GM06990 (cell line): ENCODE measurements around the gene XYLT1.

Experiments
- DNase-seq: peaks from one replicate; pipeline ENCODE4 v3.0.0-alpha.2; 2011; ENCODE audit not compliant: insufficient read length; ENCODE audit errors: extremely low read depth
- H3K27me3 ChIP-seq: replicated peaks from 2 replicates; pipeline ENCODE4 v1.6.0; 2011; ENCODE audit warnings: low read length; ENCODE audit not compliant: control insufficient read depth, insufficient read depth
- H3K36me3 ChIP-seq: 2 replicates; pipeline ENCODE4 v1.5.1; 2011; ENCODE audit warnings: low read length; ENCODE audit not compliant: control insufficient read depth, insufficient read depth
- H3K4me3 ChIP-seq: replicated peaks from 2 replicates; pipeline ENCODE4 v1.5.1; 2011; ENCODE audit warnings: low read depth, mild to moderate bottlenecking, control low read depth, low read length
- TF ChIP-seq, protein P1 (sequence below): IDR thresholded peaks from 2 replicates; pipeline ENCODE4 v1.5.1; 2011; ENCODE audit warnings: low read length, control low read depth, mild to moderate bottlenecking, inconsistent platforms; ENCODE audit not compliant: insufficient read depth, poor library complexity, severe bottlenecking

XYLT1 gene

DNA sequence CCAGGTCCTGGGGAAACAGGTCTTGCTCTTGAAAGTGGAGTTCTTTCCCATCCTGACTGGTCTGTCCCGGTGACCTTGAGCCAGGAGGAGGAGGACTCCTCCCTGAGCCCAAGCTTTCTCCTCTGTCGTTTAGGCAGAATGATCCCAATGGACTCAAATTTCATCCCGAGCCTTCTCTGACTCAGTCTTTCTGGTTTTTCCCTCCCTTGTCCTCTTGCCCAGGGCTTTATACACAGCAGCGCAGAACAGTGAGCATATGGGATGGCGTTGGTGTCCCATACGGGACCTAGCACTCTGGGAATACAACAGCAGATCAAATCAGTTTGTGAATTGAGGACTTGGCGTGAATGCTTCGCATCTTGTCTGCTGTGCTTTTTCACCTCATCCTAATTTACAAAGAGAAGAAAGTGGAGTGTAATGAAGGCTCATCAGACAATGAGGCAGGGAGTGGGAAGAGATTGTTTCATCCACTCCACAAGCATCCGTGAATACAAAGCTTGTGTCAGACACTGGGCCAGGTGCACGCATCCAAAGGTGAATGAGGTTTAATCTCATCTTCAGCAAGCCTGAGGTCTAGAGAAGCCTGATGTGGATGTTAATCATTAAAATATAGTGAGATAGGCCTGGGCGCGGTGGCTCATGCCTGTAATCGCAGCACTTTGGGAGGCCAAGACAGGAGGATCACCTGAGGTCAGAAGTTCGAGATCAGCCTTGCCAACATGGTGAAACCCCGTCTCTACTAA is 1.1 kb upstream of the XYLT1 start:
- DNase-seq: no peak
- no peak overlapping the region for H3K4me3 ChIP-seq
- TF ChIP-seq, protein P1, sequence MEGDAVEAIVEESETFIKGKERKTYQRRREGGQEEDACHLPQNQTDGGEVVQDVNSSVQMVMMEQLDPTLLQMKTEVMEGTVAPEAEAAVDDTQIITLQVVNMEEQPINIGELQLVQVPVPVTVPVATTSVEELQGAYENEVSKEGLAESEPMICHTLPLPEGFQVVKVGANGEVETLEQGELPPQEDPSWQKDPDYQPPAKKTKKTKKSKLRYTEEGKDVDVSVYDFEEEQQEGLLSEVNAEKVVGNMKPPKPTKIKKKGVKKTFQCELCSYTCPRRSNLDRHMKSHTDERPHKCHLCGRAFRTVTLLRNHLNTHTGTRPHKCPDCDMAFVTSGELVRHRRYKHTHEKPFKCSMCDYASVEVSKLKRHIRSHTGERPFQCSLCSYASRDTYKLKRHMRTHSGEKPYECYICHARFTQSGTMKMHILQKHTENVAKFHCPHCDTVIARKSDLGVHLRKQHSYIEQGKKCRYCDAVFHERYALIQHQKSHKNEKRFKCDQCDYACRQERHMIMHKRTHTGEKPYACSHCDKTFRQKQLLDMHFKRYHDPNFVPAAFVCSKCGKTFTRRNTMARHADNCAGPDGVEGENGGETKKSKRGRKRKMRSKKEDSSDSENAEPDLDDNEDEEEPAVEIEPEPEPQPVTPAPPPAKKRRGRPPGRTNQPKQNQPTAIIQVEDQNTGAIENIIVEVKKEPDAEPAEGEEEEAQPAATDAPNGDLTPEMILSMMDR: no peak
- H3K27me3 ChIP-seq: no peaks in the 10 kb centered on the region; the same call in none of the 2 replicates
- H3K36me3 ChIP-seq: no peaks in the 10 kb centered on the region

DNA sequence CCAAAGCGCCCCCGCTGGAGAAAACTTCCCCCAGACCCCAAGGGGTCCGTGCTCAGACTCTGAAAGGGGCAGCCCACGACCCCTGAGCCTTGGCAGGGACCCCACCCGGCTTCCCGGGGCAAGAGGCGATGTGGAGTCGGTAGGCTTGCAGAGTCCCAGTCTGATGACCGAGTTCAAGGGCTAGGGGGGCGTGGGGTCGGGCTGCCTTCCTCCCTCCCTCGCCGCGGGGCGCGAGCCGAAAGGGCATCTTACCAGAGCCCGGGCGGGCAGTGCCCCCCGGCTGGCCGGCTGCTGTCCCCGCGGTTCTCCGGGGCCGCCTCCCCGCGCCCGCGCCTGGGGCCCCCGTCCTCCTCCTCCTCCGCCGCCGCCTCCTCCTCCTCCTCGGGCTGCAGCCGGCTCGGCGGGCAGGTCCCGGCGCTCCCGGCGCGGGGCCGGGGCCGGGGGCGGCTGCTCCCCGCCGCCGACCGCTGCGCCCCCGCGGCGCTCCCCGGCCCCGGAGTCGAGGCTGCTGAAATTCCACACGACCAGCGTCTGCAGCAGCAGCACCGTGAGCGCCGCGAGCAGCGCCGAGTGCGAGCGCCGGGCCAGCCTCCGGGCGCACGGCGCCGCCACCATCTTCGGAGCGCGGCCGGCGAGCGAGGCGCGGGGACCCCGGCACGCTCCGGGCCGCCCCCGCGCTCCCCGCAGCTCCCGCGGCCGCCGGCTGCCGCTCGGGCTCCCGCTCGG is 415 bp downstream of the XYLT1 start:
- peak; percentile 24 for DNase-seq
- TF ChIP-seq, protein P1: no peak
- Histone ChIP-seq H3K27me3 (no peaks in the 10 kb centered on the region; the same call in none of the 2 replicates), H3K36me3 (no peaks in the 10 kb centered on the region), H3K4me3 (peak overlapping the region; percentile 62)

DNA sequence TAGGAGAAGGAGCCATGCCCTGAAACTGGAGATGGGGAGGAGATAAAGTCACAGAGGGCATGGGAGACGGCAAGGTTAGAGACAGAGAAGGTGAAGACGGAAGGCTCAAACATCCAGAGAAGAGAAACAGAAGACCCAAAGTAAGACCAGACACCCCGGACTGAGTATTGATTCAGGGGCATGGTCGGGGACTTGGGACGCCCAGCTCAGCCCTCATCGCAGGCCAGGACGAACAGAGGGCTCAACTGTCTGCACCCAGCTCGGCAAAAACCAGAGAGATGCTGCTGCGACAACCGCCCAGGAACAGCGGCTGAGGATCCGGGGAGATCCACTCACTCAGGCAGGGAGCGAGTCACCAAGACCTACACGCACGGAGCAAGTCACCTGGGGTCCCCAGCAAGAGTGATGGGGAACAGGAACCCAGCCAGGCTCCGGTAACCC is 999 bp downstream of the XYLT1 start:
- peak; percentile 29 for DNase-seq
- H3K27me3 ChIP-seq: no peaks in the 10 kb centered on the region; the same call in none of the 2 replicates
- TF ChIP-seq, protein P1: no peak
- H3K4me3 ChIP-seq: peak overlapping the region; percentile 62
- H3K36me3 ChIP-seq: no peaks in the 10 kb centered on the region

DNA sequence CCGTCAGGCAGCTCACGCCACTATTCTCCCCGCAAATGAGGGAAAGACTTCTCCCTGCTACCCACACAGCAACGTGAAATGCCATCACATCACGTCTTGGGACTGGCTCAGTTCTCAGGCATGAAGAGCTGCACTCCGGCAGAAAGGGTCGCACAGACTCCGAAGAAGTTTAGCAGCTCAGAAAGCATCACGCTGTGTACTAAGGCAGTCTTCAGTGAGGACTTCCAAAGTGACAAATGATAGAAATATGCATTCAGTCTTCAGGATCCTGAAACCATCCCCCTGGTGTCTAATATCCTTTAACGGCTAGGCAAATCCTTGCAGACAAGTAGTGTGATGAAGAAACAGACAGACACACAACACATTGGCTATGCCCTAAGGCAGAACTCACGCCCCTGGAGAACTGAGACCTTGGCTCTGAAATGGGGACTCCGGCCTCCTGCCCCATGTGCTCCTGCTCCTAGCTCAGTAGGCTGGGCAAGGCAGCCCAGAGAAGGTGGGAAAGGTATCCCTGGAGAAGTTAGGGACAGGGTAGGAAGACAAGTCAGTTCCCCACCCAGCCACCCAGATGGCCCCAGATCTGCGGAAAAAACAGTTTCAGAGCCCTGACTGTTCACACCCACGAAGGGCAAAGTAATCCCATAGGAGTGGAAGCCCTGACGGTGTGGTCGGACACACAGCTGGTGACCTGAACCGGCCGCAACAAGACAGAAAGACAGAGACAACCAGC is 1.6 kb downstream of the XYLT1 start:
- TF ChIP-seq, protein P1: no peak
- Histone ChIP-seq H3K36me3 (no peaks in the 10 kb centered on the region), H3K27me3 (no peaks in the 10 kb centered on the region; the same call in none of the 2 replicates), H3K4me3 (peak overlapping the region; percentile 62)
- no peak for DNase-seq

DNA sequence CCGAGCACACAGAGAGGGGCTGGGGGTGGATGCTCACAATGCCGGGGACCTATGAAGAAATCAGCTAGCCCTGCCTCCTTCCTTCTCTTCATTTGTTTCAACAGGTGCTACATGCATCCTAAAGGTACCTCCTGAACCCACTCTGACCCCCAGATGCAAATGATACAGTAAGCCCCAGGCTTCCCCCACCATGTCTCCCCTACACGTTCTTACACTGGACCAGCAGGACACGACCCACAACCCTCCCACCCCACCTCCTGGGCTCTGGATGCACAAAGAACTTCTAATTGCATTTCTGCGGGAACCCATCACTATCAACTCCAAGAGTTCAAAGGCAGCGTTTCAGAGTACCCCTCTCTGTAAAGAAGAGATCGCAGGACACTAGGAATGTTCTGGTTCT is 2.1 kb downstream of the XYLT1 start:
- no peaks in the 10 kb centered on the region; the same call in none of the 2 replicates for H3K27me3 ChIP-seq
- no peak overlapping the region; the same call in 1 of the 2 replicates for H3K4me3 ChIP-seq
- no peaks in the 10 kb centered on the region for H3K36me3 ChIP-seq
- TF ChIP-seq, protein P1: no peak
- no peak for DNase-seq
